Measurements from ENCODE around the gene FKBP11. TPM values are rescaled to one million over a fixed set of nuclear protein-coding genes. Genes with fewer than 3 reads are reported as not detected.

Gene FKBP11
- total and polyA plus RNA-seq, 2 of the 13 experiments (the other 11 are each of a cell fraction or from before 2014, with no cell fraction given): 15.5 to 19.4 TPM

GRCh38 chr12:48957141-48958048, 32.1 kb upstream of the FKBP11 start, which contains the start of gene ARF3 (continued):
- peak; percentile 23; the same call in 1 of the 2 replicates for TF ChIP-seq PPARG (CRISPR knock-in tag; conservative IDR thresholded peaks at IDR 0.05)
- TF ChIP-seq ZNF839 (CRISPR knock-in tag; IDR thresholded peaks at IDR 0.05; ENCODE audit: borderline replicate concordance): 0 out of 2 replicates have a peak, but pooled peaks have one; percentile 59
- TF ChIP-seq ZSCAN21 (CRISPR knock-in tag; IDR thresholded peaks at IDR 0.05; ENCODE audit: borderline replicate concordance): peak; percentile 66; the same call in 1 of the 2 replicates
- TF ChIP-seq, protein P1, sequence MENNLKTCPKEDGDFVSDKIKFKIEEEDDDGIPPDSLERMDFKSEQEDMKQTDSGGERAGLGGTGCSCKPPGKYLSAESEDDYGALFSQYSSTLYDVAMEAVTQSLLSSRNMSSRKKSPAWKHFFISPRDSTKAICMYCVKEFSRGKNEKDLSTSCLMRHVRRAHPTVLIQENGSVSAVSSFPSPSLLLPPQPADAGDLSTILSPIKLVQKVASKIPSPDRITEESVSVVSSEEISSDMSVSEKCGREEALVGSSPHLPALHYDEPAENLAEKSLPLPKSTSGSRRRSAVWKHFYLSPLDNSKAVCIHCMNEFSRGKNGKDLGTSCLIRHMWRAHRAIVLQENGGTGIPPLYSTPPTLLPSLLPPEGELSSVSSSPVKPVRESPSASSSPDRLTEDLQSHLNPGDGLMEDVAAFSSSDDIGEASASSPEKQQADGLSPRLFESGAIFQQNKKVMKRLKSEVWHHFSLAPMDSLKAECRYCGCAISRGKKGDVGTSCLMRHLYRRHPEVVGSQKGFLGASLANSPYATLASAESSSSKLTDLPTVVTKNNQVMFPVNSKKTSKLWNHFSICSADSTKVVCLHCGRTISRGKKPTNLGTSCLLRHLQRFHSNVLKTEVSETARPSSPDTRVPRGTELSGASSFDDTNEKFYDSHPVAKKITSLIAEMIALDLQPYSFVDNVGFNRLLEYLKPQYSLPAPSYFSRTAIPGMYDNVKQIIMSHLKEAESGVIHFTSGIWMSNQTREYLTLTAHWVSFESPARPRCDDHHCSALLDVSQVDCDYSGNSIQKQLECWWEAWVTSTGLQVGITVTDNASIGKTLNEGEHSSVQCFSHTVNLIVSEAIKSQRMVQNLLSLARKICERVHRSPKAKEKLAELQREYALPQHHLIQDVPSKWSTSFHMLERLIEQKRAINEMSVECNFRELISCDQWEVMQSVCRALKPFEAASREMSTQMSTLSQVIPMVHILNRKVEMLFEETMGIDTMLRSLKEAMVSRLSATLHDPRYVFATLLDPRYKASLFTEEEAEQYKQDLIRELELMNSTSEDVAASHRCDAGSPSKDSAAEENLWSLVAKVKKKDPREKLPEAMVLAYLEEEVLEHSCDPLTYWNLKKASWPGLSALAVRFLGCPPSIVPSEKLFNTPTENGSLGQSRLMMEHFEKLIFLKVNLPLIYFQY (CRISPR knock-in tag; IDR thresholded peaks at IDR 0.05; ENCODE audit: borderline replicate concordance): peak; percentile 70; the same call in 1 of the 2 replicates
- 0 out of 2 replicates have a peak, but pooled peaks have one; percentile 39 for TF ChIP-seq MIER3 (CRISPR knock-in tag; IDR thresholded peaks at IDR 0.05; ENCODE audit: borderline replicate concordance)
- TF ChIP-seq HINFP (CRISPR knock-in tag; IDR thresholded peaks at IDR 0.05; ENCODE audit: low read depth): 0 out of 2 replicates have a peak, but pooled peaks have one; percentile 31
- TF ChIP-seq ZSCAN9 (CRISPR knock-in tag; IDR thresholded peaks at IDR 0.05; ENCODE audit: borderline replicate concordance): peak; percentile 44; the same call in 1 of the 2 replicates
- TF ChIP-seq ZNF629 (CRISPR knock-in tag; conservative IDR thresholded peaks at IDR 0.05): no peak
- TF ChIP-seq, protein P2, sequence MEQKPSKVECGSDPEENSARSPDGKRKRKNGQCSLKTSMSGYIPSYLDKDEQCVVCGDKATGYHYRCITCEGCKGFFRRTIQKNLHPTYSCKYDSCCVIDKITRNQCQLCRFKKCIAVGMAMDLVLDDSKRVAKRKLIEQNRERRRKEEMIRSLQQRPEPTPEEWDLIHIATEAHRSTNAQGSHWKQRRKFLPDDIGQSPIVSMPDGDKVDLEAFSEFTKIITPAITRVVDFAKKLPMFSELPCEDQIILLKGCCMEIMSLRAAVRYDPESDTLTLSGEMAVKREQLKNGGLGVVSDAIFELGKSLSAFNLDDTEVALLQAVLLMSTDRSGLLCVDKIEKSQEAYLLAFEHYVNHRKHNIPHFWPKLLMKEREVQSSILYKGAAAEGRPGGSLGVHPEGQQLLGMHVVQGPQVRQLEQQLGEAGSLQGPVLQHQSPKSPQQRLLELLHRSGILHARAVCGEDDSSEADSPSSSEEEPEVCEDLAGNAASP (CRISPR knock-in tag; IDR thresholded peaks at IDR 0.05; ENCODE audit: borderline replicate concordance): peak; percentile 32; the same call in 1 of the 2 replicates
- TF ChIP-seq ZBTB40 (IDR thresholded peaks at IDR 0.05): no peak
- TF ChIP-seq ZBTB40 (CRISPR knock-in tag; IDR thresholded peaks at IDR 0.05): no peak
